OCI-M2 (cell line): ENCODE data around the gene DDRGK1.
A peak's percentile ranks its signal among the peaks of the same experiment; 100 is the strongest.
"Not testable (repeated sequence)": the region's sequence is repeated elsewhere in the genome, so short reads cannot be mapped to it uniquely, and the experiment has no call there.

Experiments
- DNase-seq: peaks from one replicate; lab custom pipeline; 2025; ENCODE audit not compliant: unreplicated experiment; lab: John Stamatoyannopoulos, UW

DDRGK1 gene

DNA sequence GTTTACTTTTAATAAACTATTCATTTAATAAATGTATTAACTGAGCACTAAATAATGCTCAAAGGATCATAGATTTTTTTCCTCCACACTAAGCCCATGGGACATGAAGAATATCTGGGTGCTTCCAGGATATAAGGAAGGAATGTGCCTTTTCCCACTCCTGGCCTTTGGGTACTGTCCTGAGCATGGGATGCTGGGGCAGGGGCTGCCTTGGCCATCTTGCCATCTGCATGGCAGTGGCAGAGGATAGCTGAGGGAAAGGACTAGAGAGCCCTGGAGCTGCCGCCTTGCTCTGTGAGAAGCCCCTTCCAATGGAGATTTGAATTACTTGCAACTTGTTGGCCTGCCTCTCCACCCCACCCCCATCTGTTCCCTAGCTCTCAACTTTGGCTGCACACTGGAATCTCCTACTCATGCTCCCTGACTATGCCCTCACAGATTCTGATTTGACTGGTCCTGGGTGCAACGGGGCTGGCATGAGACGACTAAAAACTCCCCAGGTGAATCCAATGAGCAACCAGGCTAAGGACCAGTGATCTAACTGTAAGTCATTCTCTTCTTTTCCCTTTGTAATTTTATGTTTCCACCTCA is 15.6 kb downstream of the DDRGK1 start:
- DNase-seq, result no peak

GRCh38 chr20:3187861-3188260 is 16.6 kb downstream of the DDRGK1 start:
- DNase-seq, result not testable (repeated sequence)

GRCh38 chr20:3183896-3184612 is 20.4 kb downstream of the DDRGK1 start:
- DNase-seq, result no peak

DNA sequence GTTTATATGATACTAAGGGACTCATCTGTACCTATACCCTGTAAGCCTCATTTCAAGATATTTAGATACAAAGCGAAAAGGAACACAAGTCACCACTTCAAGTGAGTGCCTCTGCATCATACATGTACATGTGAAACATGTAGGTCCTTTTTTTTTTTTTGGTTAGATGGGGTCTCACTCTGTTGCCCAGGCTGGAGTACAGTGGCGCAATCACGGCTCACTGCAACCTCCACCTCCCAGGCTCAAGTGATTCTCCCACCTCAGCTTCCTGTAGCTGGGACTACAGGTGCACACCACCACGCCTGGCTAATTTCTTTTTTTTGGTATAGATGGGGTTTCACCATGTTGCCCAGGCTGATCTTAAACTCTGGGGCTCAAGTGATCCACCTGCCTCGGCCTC is 22.1 kb downstream of the DDRGK1 start:
- not testable (repeated sequence) for DNase-seq

GRCh38 chr20:3181270-3181669 is 23.2 kb downstream of the DDRGK1 start:
- no peak for DNase-seq

- no peak for DNase-seq
These were observed 24.2 kb downstream of the DDRGK1 start for GRCh38 chr20:3180319-3180718.

DNA sequence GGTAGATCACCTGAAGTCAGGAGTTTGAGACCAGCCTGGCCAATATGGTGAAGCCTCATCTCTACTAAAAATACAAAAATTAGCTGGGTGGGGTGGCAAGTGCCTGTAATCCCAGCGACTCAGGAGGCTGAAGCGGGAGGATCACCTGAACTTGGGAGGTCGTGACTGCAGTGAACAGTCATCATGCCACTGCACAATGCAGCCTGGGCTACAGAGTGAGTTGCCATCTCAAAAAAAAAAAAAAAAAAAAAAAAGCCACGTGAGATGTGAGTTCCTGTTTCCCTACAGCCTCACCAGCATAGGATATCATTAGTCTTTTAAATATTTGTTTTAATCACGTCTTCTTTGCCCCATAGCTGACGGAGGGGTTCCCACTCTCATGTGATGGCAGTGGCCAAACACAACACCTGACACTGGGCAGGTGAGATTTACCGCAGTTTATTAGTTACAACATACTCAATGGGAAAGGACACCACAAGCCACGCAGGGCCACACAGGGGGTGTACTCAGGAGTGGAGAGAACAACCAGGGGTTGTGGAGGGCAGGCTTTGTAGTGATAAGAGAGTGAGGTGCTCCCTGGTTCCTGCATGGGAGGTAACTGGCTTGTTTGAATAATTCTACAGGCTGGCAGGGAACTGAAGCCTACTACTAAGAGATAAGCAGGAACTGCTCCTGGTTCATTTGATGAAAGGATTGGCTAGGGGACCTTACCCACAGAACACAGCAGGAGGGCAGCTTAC is 26.6 kb downstream of the DDRGK1 start:
- no peak for DNase-seq

GRCh38 chr20:3175270-3175669 is 29.2 kb downstream of the DDRGK1 start:
- no peak for DNase-seq

GRCh38 chr20:3174442-3175261 is 29.8 kb downstream of the DDRGK1 start:
- DNase-seq, result no peak

- DNase-seq, result peak; percentile 66
These were observed 30.7 kb downstream of the DDRGK1 start for GRCh38 chr20:3173610-3174441.

- peak; percentile 66 for DNase-seq
These were observed 31.4 kb downstream of the DDRGK1 start, which contains the start of gene LZTS3 for GRCh38 chr20:3172933-3173609. LZTS3 (minus strand) TSS chr20:3173549; CDS start chr20:3167163, 6,386 bp downstream.

DNA sequence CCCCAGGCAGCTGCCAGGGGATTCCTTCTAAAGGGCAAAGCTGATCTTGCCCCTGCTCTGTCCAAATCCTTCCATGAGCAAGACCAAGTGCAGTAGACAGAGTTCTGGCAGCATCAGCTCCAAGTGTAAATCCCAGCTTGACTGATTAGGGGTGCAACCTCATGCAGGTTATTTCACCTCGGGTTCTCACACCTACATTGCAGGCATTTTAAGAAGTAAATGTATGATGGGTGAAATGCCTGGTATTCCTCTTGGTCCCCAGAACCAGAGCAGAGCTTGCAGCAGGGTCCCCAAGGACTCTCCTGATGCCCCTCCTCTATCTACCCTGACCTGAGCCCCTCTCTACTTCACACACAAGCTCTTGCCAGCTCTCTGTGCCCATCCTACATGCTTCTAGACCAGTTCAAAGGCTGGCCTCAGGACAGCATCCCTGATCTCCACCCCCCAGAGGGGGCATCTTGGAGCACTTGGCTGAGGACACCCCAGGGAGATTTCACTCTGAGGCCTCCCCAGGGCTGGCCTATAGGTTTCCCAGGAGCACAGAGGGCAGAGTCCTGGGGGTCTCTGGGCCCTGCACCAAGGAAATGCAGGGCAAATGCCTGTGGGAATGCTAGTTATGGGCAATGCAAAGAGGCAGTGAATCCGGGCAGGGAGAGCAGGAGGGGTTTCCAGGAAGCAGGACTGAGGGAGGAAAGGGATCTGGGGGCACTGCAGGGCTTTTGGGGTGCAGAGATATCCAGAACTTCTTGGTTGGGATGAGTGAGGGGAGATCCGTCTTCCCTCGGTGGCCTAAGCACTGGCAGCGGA is 32.2 kb downstream of the DDRGK1 start:
- DNase-seq, result no peak

- DNase-seq, result no peak
These were observed 32.9 kb downstream of the DDRGK1 start for GRCh38 chr20:3171391-3172125.

- no peak for DNase-seq
These were observed 35.5 kb downstream of the DDRGK1 start for GRCh38 chr20:3168829-3169590.

- no peak for DNase-seq
These were observed 36.2 kb downstream of the DDRGK1 start for GRCh38 chr20:3168079-3168828.

DNA sequence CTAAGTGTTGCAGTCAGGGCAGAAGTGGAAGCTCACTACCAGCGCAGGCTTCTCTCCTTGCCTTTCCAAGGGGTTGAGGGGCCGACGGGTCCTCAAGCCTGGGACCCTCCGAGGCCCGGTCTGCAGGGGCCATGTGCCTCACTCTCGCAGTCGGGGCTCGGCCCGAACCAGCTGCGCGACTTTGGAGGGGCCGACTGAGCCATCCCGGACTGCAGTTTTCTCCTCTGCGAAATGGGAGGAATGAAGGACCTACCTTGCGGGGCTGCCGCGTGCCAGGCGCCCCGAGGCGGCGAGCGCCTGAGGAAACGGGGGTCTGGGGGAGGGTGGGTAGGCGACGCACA is 36.8 kb downstream of the DDRGK1 start:
- DNase-seq, result no peak

DNA sequence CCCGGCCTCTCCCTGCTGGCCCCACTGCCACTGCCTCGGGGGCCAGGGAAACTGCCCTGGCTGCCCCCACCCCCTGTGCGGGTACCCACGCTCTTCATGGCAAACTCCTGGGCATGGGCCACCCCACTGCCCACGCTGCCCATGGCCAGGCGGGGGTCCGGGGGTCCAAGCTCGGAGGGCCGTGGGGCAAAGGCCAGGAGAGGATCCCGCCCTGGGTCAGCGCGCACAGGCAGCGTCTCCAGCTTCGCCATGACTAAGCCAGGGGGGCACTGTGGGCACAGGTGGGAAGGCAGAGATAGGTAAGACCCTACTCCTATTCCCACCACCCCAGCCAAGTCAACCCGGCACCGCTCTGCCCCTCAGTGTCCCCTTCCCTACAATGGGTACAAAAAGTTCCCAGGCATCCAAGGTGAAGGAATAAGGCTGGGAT is 37.6 kb downstream of the DDRGK1 start:
- no peak for DNase-seq
